Activated naive CD8-positive, alpha-beta T cell treated with anti-CD3 and anti-CD28 coated beads for 36 hours (primary cell): Measurements from ENCODE around the gene ATP6V0E1. TPM values are rescaled to one million over a fixed set of nuclear protein-coding genes. Genes with fewer than 3 reads are reported as not detected.
A peak's percentile ranks its signal among the peaks of the same experiment; 100 is the strongest.
"Not testable (repeated sequence)": the region's sequence is repeated elsewhere in the genome, so short reads cannot be mapped to it uniquely, and the experiment has no call there.

Experiments
- DNase-seq: peaks from one replicate; pipeline ENCODE4 v3.0.0; 2021
- H3K27ac Mint-ChIP-seq: one replicate; pipeline ENCODE4 v1.8.0; 2022; ENCODE audit warnings: mild to moderate bottlenecking, moderate library complexity, mixed read lengths
- H3K27me3 Mint-ChIP-seq: one replicate; pipeline ENCODE4 v1.8.0; 2022; ENCODE audit warnings: mild to moderate bottlenecking, mixed read lengths
- H3K36me3 Mint-ChIP-seq: one replicate; pipeline ENCODE4 v1.8.0; 2021; ENCODE audit warnings: mild to moderate bottlenecking, mixed read lengths
- H3K4me1 Mint-ChIP-seq: one replicate; pipeline ENCODE4 v1.8.0; 2021; ENCODE audit warnings: mixed read lengths
- H3K4me3 Mint-ChIP-seq: one replicate; pipeline ENCODE4 v1.8.0; 2022; ENCODE audit warnings: mild to moderate bottlenecking, moderate library complexity, mixed read lengths
- H3K9me3 Mint-ChIP-seq: one replicate; pipeline ENCODE4 v1.8.0; 2022; ENCODE audit warnings: mixed read lengths
- total RNA-seq, 2 experiments: library from RNA; stranded (reverse); gene quantifications; one replicate each; pipeline ENCODE4 v1.2.3, GENCODE V29; 2021

Gene ATP6V0E1
- total RNA-seq, 2 experiments from 2014 or later = 118 to 121 TPM

GRCh38 chr5:173028811-173029327 lies 45.3 kb downstream of the ATP6V0E1 start:
- H3K4me3 Mint-ChIP-seq = no peak overlapping the region
- H3K36me3 Mint-ChIP-seq = peaks cover 21% of the 10 kb centered on the region
- DNase-seq = no peak
- no peak overlapping the region for H3K27ac Mint-ChIP-seq
- no peaks in the 10 kb centered on the region for H3K27me3 Mint-ChIP-seq
- peaks cover 16% of the 10 kb centered on the region for H3K4me1 Mint-ChIP-seq
- no peaks in the 10 kb centered on the region for H3K9me3 Mint-ChIP-seq

GRCh38 chr5:173029499-173029921 lies 45.9 kb downstream of the ATP6V0E1 start:
- Mint-ChIP-seq H3K27ac (no peak overlapping the region), H3K9me3 (no peaks in the 10 kb centered on the region), H3K36me3 (peaks cover 22% of the 10 kb centered on the region), H3K4me3 (no peak overlapping the region), H3K4me1 (peaks cover 20% of the 10 kb centered on the region), H3K27me3 (no peaks in the 10 kb centered on the region)
- no peak for DNase-seq

GRCh38 chr5:173032096-173032495 lies 48.5 kb downstream of the ATP6V0E1 start:
- H3K27ac Mint-ChIP-seq, H3K27me3 Mint-ChIP-seq, H3K4me3 Mint-ChIP-seq, DNase-seq, H3K9me3 Mint-ChIP-seq: not testable (repeated sequence)
- H3K36me3 Mint-ChIP-seq = peaks cover 39% of the 10 kb centered on the region
- H3K4me1 Mint-ChIP-seq = peaks cover 42% of the 10 kb centered on the region

- H3K36me3 Mint-ChIP-seq = peaks cover 42% of the 10 kb centered on the region
- DNase-seq = no peak
- H3K27me3 Mint-ChIP-seq = no peaks in the 10 kb centered on the region
- H3K27ac Mint-ChIP-seq = peak overlapping the region; percentile 7
- no peak overlapping the region for H3K4me3 Mint-ChIP-seq
- H3K9me3 Mint-ChIP-seq = peaks cover 2% of the 10 kb centered on the region
- peaks cover 45% of the 10 kb centered on the region for H3K4me1 Mint-ChIP-seq
Observed at GRCh38 chr5:173032730-173033129, 49.2 kb downstream of the ATP6V0E1 start.

GRCh38 chr5:173033923-173034322 lies 50.4 kb downstream of the ATP6V0E1 start:
- DNase-seq = no peak
- peak overlapping the region; percentile 93 for H3K27ac Mint-ChIP-seq
- H3K27me3 Mint-ChIP-seq = no peaks in the 10 kb centered on the region
- peaks cover 42% of the 10 kb centered on the region for H3K36me3 Mint-ChIP-seq
- H3K9me3 Mint-ChIP-seq = peaks cover 2% of the 10 kb centered on the region
- H3K4me1 Mint-ChIP-seq = peaks cover 47% of the 10 kb centered on the region
- no peak overlapping the region for H3K4me3 Mint-ChIP-seq

- Mint-ChIP-seq H3K9me3 (peaks cover 4% of the 10 kb centered on the region), H3K27ac (peak overlapping the region; percentile 93), H3K36me3 (peaks cover 42% of the 10 kb centered on the region), H3K4me1 (peaks cover 61% of the 10 kb centered on the region), H3K4me3 (peak overlapping the region; percentile 71), H3K27me3 (no peaks in the 10 kb centered on the region)
- DNase-seq = peak; percentile 18
Observed at GRCh38 chr5:173035904-173036707, 52.5 kb downstream of the ATP6V0E1 start.

- Mint-ChIP-seq H3K4me3 (no peak overlapping the region), H3K4me1 (peaks cover 46% of the 10 kb centered on the region), H3K36me3 (peaks cover 26% of the 10 kb centered on the region), H3K27ac (peak overlapping the region; percentile 62), H3K9me3 (peaks cover 4% of the 10 kb centered on the region), H3K27me3 (no peaks in the 10 kb centered on the region)
- no peak for DNase-seq
Observed at GRCh38 chr5:173039188-173039587, 55.6 kb downstream of the ATP6V0E1 start.

- Mint-ChIP-seq H3K36me3 (peaks cover 19% of the 10 kb centered on the region), H3K4me3 (no peak overlapping the region), H3K4me1 (peaks cover 38% of the 10 kb centered on the region), H3K27me3 (no peaks in the 10 kb centered on the region), H3K9me3 (peaks cover 4% of the 10 kb centered on the region), H3K27ac (peak overlapping the region; percentile 17)
- DNase-seq = no peak
Observed at GRCh38 chr5:173039964-173040363, 56.4 kb downstream of the ATP6V0E1 start.

- Mint-ChIP-seq H3K9me3 (peaks cover 2% of the 10 kb centered on the region), H3K4me1 (peaks cover 19% of the 10 kb centered on the region), H3K4me3 (no peak overlapping the region), H3K27me3 (no peaks in the 10 kb centered on the region), H3K27ac (no peak overlapping the region), H3K36me3 (peaks cover 3% of the 10 kb centered on the region)
- no peak for DNase-seq
Observed at GRCh38 chr5:173041881-173042762, 58.6 kb downstream of the ATP6V0E1 start.

GRCh38 chr5:173042763-173043107 lies 59.2 kb downstream of the ATP6V0E1 start:
- H3K4me3 Mint-ChIP-seq = no peak overlapping the region
- H3K36me3 Mint-ChIP-seq = no peaks in the 10 kb centered on the region
- DNase-seq = no peak
- no peak overlapping the region for H3K27ac Mint-ChIP-seq
- H3K27me3 Mint-ChIP-seq = no peaks in the 10 kb centered on the region
- H3K9me3 Mint-ChIP-seq = peaks cover 2% of the 10 kb centered on the region
- peaks cover 16% of the 10 kb centered on the region for H3K4me1 Mint-ChIP-seq

GRCh38 chr5:173045474-173045873 lies 61.9 kb downstream of the ATP6V0E1 start:
- H3K36me3 Mint-ChIP-seq = no peaks in the 10 kb centered on the region
- no peaks in the 10 kb centered on the region for H3K27me3 Mint-ChIP-seq
- H3K9me3 Mint-ChIP-seq = no peaks in the 10 kb centered on the region
- DNase-seq = no peak
- H3K4me3 Mint-ChIP-seq = no peak overlapping the region
- H3K27ac Mint-ChIP-seq = no peak overlapping the region
- H3K4me1 Mint-ChIP-seq = peaks cover under 1% of the 10 kb centered on the region

- H3K27ac Mint-ChIP-seq, H3K9me3 Mint-ChIP-seq, H3K4me1 Mint-ChIP-seq, H3K27me3 Mint-ChIP-seq, DNase-seq, H3K36me3 Mint-ChIP-seq, H3K4me3 Mint-ChIP-seq: not testable (repeated sequence)
Observed at GRCh38 chr5:173047096-173047837, 63.7 kb downstream of the ATP6V0E1 start.

GRCh38 chr5:173047838-173048105 lies 64.2 kb downstream of the ATP6V0E1 start:
- H3K4me1 Mint-ChIP-seq = peaks cover 2% of the 10 kb centered on the region
- no peak overlapping the region for H3K27ac Mint-ChIP-seq
- no peak for DNase-seq
- H3K4me3 Mint-ChIP-seq = no peak overlapping the region
- no peaks in the 10 kb centered on the region for H3K9me3 Mint-ChIP-seq
- no peaks in the 10 kb centered on the region for H3K36me3 Mint-ChIP-seq
- no peaks in the 10 kb centered on the region for H3K27me3 Mint-ChIP-seq

- Mint-ChIP-seq H3K36me3 (no peaks in the 10 kb centered on the region), H3K27me3 (no peaks in the 10 kb centered on the region), H3K27ac (no peak overlapping the region), H3K9me3 (no peaks in the 10 kb centered on the region), H3K4me1 (peaks cover 23% of the 10 kb centered on the region), H3K4me3 (no peak overlapping the region)
- no peak for DNase-seq
Observed at GRCh38 chr5:173050791-173051190, 67.2 kb downstream of the ATP6V0E1 start.

GRCh38 chr5:173051746-173052145 lies 68.2 kb downstream of the ATP6V0E1 start:
- Mint-ChIP-seq H3K27ac (no peak overlapping the region), H3K4me1 (peaks cover 23% of the 10 kb centered on the region), H3K36me3 (no peaks in the 10 kb centered on the region), H3K9me3 (no peaks in the 10 kb centered on the region), H3K27me3 (no peaks in the 10 kb centered on the region), H3K4me3 (no peak overlapping the region)
- DNase-seq = no peak
